ENCODE data around the gene CDC25A. TPM values are rescaled to one million over a fixed set of nuclear protein-coding genes. Genes with fewer than 3 reads are reported as not detected.

The CDC25A gene
- total RNA-seq, 2 donors from 2014 or later = 40.4 to 50.9 TPM

GRCh38 chr3:48189321-48189720, 1.1 kb upstream of the CDC25A start:
- no peak overlapping the region for H3K4me3 Mint-ChIP-seq
- H3K4me1 Mint-ChIP-seq = peaks cover 26% of the 10 kb centered on the region
- DNase-seq = no peak

GRCh38 chr3:48187579-48188265, 495 bp downstream of the CDC25A start:
- Histone ChIP-seq H3K36me3 (ENCODE audit: control insufficient read depth, insufficient read depth, low read length) (peaks cover 36% of the 10 kb centered on the region), H3K4me1 (ENCODE audit: control insufficient read depth, insufficient read depth, low read length) (peaks cover 19% of the 10 kb centered on the region), H3K9me3 (ENCODE audit: control insufficient read depth, low read length) (no peaks in the 10 kb centered on the region), H3K9ac (ENCODE audit: extremely low read depth, low read length, poor library complexity, severe bottlenecking) (peak overlapping the region; percentile 84), H3K27ac (ENCODE audit: low read depth, low read length) (peak overlapping the region; percentile 85), H3K4me3 (ENCODE audit: low read length) (peak overlapping the region; percentile 91), H3K27me3 (ENCODE audit: control insufficient read depth, insufficient read depth, low read length, poor library complexity, severe bottlenecking) (no peaks in the 10 kb centered on the region)
- Mint-ChIP-seq H3K9me3 (no peaks in the 10 kb centered on the region), H3K4me3 (peak overlapping the region; percentile 76), H3K4me1 (peaks cover 42% of the 10 kb centered on the region), H3K27me3 (ENCODE audit: insufficient read depth) (no peaks in the 10 kb centered on the region), H3K27ac (peak overlapping the region; percentile 85), H3K36me3 (ENCODE audit: low read depth) (peaks cover 38% of the 10 kb centered on the region)
- TF ChIP-seq CTCF (conservative IDR thresholded peaks at IDR 0.05) = no peak
- peak; percentile 75 for DNase-seq
- WGBS, 2 experiments (ENCODE audit: insufficient coverage in 1 of 2, insufficient read length in 1 of 2) = 0% methylated on average over 27 to 87 of the region's 87 CpGs

More at GRCh38 chr3:48189321-48189720, 1.1 kb upstream of the CDC25A start:
- Histone ChIP-seq H3K36me3 (ENCODE audit: control insufficient read depth, insufficient read depth, low read length) (peaks cover 21% of the 10 kb centered on the region), H3K27ac (ENCODE audit: low read depth, low read length) (no peak overlapping the region), H3K9ac (ENCODE audit: extremely low read depth, low read length, poor library complexity, severe bottlenecking) (no peak overlapping the region), H3K27me3 (ENCODE audit: control insufficient read depth, insufficient read depth, low read length, poor library complexity, severe bottlenecking) (no peaks in the 10 kb centered on the region), H3K9me3 (ENCODE audit: control insufficient read depth, low read length) (no peaks in the 10 kb centered on the region), H3K4me1 (ENCODE audit: control insufficient read depth, insufficient read depth, low read length) (peaks cover 10% of the 10 kb centered on the region), H3K4me3 (ENCODE audit: low read length) (no peak overlapping the region)
- 91 to 93% methylated on average over 4 to 6 of the region's 6 CpGs for WGBS, 2 experiments (ENCODE audit: insufficient coverage in 1 of 2, insufficient read length in 1 of 2)
- H3K27ac Mint-ChIP-seq = peak overlapping the region; percentile 26
- H3K27me3 Mint-ChIP-seq (ENCODE audit: insufficient read depth) = no peaks in the 10 kb centered on the region
- H3K9me3 Mint-ChIP-seq = no peaks in the 10 kb centered on the region
- H3K36me3 Mint-ChIP-seq (ENCODE audit: low read depth) = peaks cover 22% of the 10 kb centered on the region
- TF ChIP-seq CTCF (conservative IDR thresholded peaks at IDR 0.05) = no peak

- Histone ChIP-seq H3K4me1 (ENCODE audit: control insufficient read depth, insufficient read depth, low read length) (peaks cover 20% of the 10 kb centered on the region), H3K27me3 (ENCODE audit: control insufficient read depth, insufficient read depth, low read length, poor library complexity, severe bottlenecking) (no peaks in the 10 kb centered on the region), H3K4me3 (ENCODE audit: low read length) (peak overlapping the region; percentile 91), H3K36me3 (ENCODE audit: control insufficient read depth, insufficient read depth, low read length) (peaks cover 41% of the 10 kb centered on the region), H3K9me3 (ENCODE audit: control insufficient read depth, low read length) (no peaks in the 10 kb centered on the region), H3K9ac (ENCODE audit: extremely low read depth, low read length, poor library complexity, severe bottlenecking) (peak overlapping the region; percentile 84), H3K27ac (ENCODE audit: low read depth, low read length) (no peak overlapping the region)
- no peak for TF ChIP-seq CTCF (conservative IDR thresholded peaks at IDR 0.05)
- DNase-seq = no peak
- 0 to 2% methylated on average over 4 to 8 of the region's 8 CpGs for WGBS, 2 experiments (ENCODE audit: insufficient coverage in 1 of 2, insufficient read length in 1 of 2)
- H3K4me1 Mint-ChIP-seq = peaks cover 47% of the 10 kb centered on the region
- peaks cover 43% of the 10 kb centered on the region for H3K36me3 Mint-ChIP-seq (ENCODE audit: low read depth)
- no peaks in the 10 kb centered on the region for H3K27me3 Mint-ChIP-seq (ENCODE audit: insufficient read depth)
- H3K9me3 Mint-ChIP-seq = no peaks in the 10 kb centered on the region
- H3K4me3 Mint-ChIP-seq = peak overlapping the region; percentile 76
- peak overlapping the region; percentile 85 for H3K27ac Mint-ChIP-seq
These were observed 977 bp downstream of the CDC25A start for GRCh38 chr3:48187301-48187578.
